Frontal cortex (tissue), 4 donors: Measurements from ENCODE around the gene TDRD3. TPM values are rescaled to one million over a fixed set of nuclear protein-coding genes. Genes with fewer than 3 reads are reported as not detected.

ENCODE experiments used
- DNase-seq, 2 donors: peaks; one replicate each; pipeline ENCODE4 v3.0.0; 2012; ENCODE audit warnings: low spot score in 2 of 2
- FAIRE-seq: peaks from 2 replicates; lab custom pipeline; 2012; peaks lifted over from hg19 to GRCh38; lab: Jason Lieb, UNC
- small RNA-seq: library from RNA; depleted of rRNA; stranded (forward); fragments of <200 nt; gene quantifications from one replicate; pipeline ENCODE3, GENCODE V24; 2014
- total RNA-seq: library from RNA; depleted of rRNA; stranded (reverse); fragments of >200 nt; gene quantifications from one replicate; pipeline ENCODE4 v1.2.3, GENCODE V29; 2014
- donor health status: control.
- donor health status: control.
- donor health status: control.

The TDRD3 gene
- total RNA-seq, 1 donor from 2014 or later, result 63.6 TPM

DNA sequence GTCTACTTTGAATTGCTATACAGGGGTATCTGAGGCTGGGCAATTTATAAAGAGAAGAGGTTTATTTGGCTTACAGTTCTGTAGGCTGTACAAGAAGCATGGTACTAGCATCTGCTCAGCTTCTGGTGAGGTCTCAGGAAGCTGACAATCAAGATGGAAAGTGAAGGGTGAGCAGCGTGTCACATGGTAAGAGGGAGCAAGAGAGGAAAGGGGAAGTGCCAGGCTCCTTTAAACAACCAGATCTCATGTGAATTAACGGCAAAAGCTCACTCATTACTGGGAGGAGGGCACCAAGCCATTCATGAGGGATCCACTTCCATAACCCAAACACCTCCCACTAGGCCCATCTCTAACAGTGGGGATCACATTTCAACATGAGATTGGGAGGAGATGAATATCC is 222.4 kb downstream of the TDRD3 start:
- FAIRE-seq, result no peak

DNA sequence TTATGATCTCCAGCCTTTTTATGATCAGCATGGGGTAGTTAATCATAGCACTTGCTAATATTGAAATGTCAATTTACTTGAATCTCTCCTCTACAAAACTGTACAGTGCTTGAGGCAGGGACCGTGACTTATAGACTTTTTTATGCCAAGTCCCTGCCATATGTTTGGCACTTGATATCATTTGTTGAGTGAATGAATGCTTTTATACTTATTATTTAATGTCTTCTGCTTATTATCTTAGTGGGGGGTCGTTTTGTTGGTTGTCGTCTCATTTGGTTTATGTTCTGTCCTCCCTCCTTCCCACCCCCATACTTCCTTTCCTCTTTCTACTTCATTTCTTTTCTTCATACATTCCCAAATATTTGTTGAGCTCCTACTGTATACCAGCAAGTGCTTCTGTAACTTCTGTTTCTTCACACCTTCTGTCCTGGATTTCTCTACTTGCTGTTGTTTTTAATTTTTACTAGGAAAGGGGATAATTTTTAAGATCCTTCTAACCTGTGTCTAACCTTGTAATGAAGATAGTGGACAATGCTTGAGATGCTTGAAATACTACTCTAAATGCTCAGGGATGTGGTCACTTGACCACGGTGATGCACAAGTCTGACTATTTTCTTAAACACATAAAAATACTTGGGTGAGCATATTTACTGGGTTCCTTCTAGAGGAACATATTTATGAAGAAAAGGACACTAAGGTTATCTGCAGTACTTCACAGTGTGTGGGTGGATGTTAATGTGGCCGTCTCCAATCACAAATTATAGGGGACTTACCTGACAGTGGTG is 223.8 kb downstream of the TDRD3 start:
- FAIRE-seq (no peak), DNase-seq (no peak)

More for the DNA sequence above, 222.4 kb downstream of the TDRD3 start:
- DNase-seq, result no peak

DNA sequence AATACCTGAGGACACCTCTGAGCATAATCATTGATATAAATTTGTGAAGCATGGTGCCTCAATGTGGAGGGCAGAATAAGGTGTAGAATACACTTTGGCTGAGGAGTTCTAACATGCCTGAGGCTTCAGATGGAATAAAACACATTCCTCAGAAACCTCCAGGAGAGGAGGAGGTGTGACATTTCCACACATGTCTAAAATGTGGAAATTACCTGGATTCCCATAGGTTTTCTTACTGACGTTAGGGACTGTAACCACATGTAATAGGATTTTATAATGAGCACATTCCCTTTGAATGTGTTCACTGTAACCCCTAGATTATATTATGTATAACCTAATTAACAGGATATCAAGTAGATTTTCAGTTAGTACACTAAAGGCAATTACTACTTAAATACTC is 226.1 kb downstream of the TDRD3 start:
- DNase-seq (no peak), FAIRE-seq (no peak)

Small RNA genes within 50 kb of the gene (small RNA-seq; reads per million reads assigned to genes)
- not detected for gene RNA5SP31

Other genes with a start within 250 kb of the TDRD3 start
- 5.3 TPM for gene DIAPH3, start 233.3 kb upstream of the TDRD3 start, total RNA-seq